ENCODE data around the gene STK38.
"Not testable (repeated sequence)": the region's sequence is repeated elsewhere in the genome, so short reads cannot be mapped to it uniquely, and the experiment has no call there.

The STK38 gene

DNA sequence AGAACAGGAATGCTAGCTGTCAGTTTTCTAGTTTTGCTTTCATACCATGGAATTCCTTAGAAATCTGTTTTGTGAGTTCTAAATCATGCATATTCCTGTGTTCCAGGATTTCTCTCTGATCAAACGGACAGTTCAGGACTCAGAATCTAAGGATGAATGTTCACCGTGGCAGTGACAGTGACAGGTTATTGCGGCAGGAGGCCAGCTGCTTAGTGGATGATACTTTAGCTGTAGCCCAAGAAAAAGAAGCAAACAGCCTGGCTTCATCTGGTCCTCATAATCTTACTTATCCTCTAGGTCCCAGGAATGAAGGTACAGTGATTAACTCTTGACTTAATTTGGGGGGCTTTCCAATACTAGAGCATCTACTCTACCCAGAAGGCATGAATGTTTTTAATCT, 77.3 kb downstream of the STK38 start:
- no peak overlapping the region for H3K4me3 Mint-ChIP-seq
- no peaks in the 10 kb centered on the region for H3K9me3 Mint-ChIP-seq
- H3K4me1 Mint-ChIP-seq (ENCODE audit: low read depth), result peaks cover 7% of the 10 kb centered on the region
- H3K36me3 Mint-ChIP-seq (ENCODE audit: low read depth), result peaks cover 52% of the 10 kb centered on the region
- H3K27me3 Mint-ChIP-seq, result no peaks in the 10 kb centered on the region
- intact Hi-C loops (cut with micrococcal nuclease), result no loop called here
- H3K27ac Mint-ChIP-seq, result no peak overlapping the region

DNA sequence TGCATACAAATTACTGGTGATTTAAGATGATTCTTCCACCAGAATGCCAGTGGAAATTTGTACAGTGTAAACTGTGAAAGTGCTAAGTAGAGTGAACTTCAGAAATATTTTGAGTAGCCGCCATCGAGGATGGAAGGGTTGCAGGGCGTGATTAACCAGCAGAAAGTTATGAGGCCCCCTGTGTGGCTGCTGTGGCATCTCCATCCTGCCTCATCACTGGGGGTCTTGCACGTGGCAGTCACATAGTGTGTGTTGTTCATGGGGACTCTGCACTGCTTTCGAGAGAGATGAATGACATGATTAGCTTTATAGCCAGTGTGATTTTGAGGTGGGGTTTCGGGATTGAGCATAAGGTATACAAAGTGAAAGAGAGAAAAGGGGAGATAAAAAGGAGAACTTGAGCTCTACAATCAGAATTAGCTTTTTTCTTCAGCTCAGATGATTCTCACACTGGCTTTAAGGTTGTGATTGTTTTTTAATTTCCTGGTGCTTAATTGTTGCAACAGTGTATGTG, 78.1 kb downstream of the STK38 start:
- intact Hi-C loops (cut with micrococcal nuclease), result no loop called here
- Mint-ChIP-seq H3K36me3 (ENCODE audit: low read depth) (peaks cover 46% of the 10 kb centered on the region), H3K27ac (peak overlapping the region; percentile 39), H3K4me3 (no peak overlapping the region), H3K4me1 (ENCODE audit: low read depth) (peaks cover 7% of the 10 kb centered on the region), H3K27me3 (no peaks in the 10 kb centered on the region), H3K9me3 (no peaks in the 10 kb centered on the region)

DNA sequence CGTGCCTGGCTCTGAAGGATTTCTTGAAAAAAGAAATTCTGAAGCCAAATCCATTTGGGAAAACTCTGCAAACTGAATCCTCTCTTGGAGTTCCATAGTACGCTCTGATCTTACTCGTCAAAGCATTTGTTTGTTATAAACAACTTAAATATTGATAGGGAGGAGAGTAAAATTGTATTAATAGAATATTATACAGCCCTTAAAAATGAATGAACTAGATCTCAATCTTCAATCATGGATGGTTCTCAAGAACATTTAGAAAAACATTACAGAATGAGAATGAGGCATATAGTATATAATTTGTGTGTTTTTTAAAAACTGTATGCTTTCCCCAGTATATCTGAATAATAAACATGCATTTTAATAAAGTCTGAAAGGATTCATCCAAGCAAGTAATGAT, 79.7 kb downstream of the STK38 start:
- peaks cover 32% of the 10 kb centered on the region for H3K36me3 Mint-ChIP-seq (ENCODE audit: low read depth)
- peaks cover 12% of the 10 kb centered on the region for H3K4me1 Mint-ChIP-seq (ENCODE audit: low read depth)
- intact Hi-C loops (cut with micrococcal nuclease), result no loop called here
- H3K4me3 Mint-ChIP-seq, result no peak overlapping the region
- H3K27me3 Mint-ChIP-seq, result no peaks in the 10 kb centered on the region
- H3K9me3 Mint-ChIP-seq, result no peaks in the 10 kb centered on the region
- H3K27ac Mint-ChIP-seq, result no peak overlapping the region

DNA sequence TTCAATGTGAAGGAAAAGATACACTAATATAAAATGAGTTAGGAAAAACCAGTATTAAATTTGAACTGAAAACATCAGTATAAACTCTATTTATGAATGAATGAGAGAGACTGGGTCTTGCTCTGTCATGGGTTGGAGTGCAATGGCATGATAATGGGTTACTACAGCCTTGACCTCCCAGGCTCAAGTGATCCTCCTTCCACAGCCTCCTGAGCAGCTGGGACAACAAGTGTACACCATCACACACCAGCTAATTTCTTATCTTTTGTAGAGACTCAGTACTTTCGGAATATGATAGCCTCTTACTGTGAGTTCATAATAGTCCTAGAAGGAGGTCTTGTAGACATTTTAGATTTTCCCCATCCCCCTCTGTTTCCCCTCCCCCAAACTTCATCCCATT, 83.0 kb downstream of the STK38 start:
- Mint-ChIP-seq H3K9me3 (no peaks in the 10 kb centered on the region), H3K27ac (no peak overlapping the region), H3K36me3 (ENCODE audit: low read depth) (peaks cover 10% of the 10 kb centered on the region), H3K4me3 (no peak overlapping the region), H3K4me1 (ENCODE audit: low read depth) (peaks cover 26% of the 10 kb centered on the region), H3K27me3 (no peaks in the 10 kb centered on the region)
- intact Hi-C loops (cut with micrococcal nuclease), result no loop called here

DNA sequence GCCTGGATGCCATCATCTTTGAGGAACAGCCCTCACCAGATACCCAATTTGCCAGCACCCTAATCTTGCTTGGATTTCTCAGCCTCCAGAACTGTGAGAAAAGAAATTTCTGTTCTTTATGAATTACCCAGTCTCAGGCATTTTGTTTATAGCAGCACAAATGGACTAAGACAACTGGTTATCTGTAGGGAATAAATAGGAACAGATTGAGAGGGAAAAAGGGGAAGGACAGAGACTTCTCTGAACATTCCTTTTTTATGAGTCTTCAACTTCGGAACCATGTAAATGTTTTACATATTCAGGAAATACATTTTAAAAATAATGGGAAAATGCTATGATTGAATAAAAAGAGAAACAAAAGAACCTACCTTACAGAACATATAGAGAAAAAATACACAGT, 83.6 kb downstream of the STK38 start:
- H3K4me3 Mint-ChIP-seq, result no peak overlapping the region
- intact Hi-C loops (cut with micrococcal nuclease), result no loop called here
- no peak overlapping the region for H3K27ac Mint-ChIP-seq
- H3K36me3 Mint-ChIP-seq (ENCODE audit: low read depth), result peaks cover 10% of the 10 kb centered on the region
- H3K4me1 Mint-ChIP-seq (ENCODE audit: low read depth), result peaks cover 22% of the 10 kb centered on the region
- H3K27me3 Mint-ChIP-seq, result no peaks in the 10 kb centered on the region
- H3K9me3 Mint-ChIP-seq, result no peaks in the 10 kb centered on the region

DNA sequence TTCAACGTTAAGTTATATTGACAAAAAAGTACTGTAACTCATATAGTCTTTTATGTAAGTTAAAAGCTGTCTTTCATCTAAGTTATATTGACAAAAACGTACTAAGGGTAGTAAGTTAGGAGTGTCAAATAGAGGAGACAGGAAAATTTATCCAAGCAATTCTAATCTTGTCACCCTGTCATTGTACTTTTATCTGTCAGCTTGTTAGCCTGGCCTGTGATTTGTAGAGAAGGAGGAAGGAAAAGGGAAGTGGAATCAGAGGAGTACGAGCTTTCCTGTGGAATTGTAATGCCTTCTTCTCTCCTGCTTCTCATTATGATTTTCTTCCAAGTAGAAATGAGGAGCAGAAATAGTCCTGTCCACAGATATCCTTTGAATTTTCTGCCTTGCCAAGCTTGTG, 85.6 kb downstream of the STK38 start:
- H3K4me3 Mint-ChIP-seq, result no peak overlapping the region
- H3K27me3 Mint-ChIP-seq, result no peaks in the 10 kb centered on the region
- intact Hi-C loops (cut with micrococcal nuclease), result no loop called here
- peaks cover 16% of the 10 kb centered on the region for H3K36me3 Mint-ChIP-seq (ENCODE audit: low read depth)
- H3K27ac Mint-ChIP-seq, result no peak overlapping the region
- no peaks in the 10 kb centered on the region for H3K9me3 Mint-ChIP-seq
- peaks cover 26% of the 10 kb centered on the region for H3K4me1 Mint-ChIP-seq (ENCODE audit: low read depth)

DNA sequence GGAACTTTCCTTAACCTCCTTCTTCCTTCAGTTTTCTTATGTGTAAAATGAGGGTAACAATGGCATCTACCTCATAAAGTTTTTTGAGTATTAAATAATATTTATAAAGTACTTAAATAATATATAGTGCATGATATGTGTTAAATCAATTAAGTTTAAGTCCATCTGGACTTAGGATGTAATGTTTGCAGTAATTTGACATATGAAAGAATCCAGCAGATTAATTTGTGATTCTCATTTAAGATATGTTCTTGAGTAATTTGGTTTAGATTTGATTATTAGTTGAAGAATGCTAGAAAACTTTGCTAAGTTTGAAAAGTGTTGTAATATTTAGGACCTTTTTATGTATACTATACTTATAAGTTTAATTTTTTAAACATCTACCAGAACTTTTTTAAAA, 86.4 kb downstream of the STK38 start:
- H3K4me3 Mint-ChIP-seq, result no peak overlapping the region
- no peaks in the 10 kb centered on the region for H3K27me3 Mint-ChIP-seq
- intact Hi-C loops (cut with micrococcal nuclease), result no loop called here
- H3K9me3 Mint-ChIP-seq, result no peaks in the 10 kb centered on the region
- H3K27ac Mint-ChIP-seq, result no peak overlapping the region
- H3K4me1 Mint-ChIP-seq (ENCODE audit: low read depth), result peaks cover 26% of the 10 kb centered on the region
- H3K36me3 Mint-ChIP-seq (ENCODE audit: low read depth), result peaks cover 16% of the 10 kb centered on the region

DNA sequence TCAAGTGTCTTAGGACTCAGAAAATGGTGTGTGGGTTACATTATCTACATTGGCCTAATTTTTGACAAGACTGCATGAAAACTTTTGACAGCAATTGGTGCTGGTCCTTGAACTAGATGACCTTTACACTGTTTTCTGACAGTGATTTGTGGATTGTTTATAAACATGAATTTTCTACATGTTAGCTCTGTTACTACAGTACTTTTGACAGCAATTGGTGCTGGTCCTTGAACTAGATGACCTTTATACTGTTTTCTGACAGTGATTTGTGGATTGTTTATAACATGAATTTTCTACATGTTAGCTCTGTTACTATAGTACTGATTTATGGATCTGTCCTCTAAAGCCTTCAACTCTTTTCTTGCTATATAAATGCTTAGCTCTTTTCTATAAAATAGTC, 87.8 kb downstream of the STK38 start:
- peaks cover 26% of the 10 kb centered on the region for H3K4me1 Mint-ChIP-seq (ENCODE audit: low read depth)
- intact Hi-C loops (cut with micrococcal nuclease), result no loop called here
- no peaks in the 10 kb centered on the region for H3K27me3 Mint-ChIP-seq
- no peaks in the 10 kb centered on the region for H3K9me3 Mint-ChIP-seq
- peaks cover 27% of the 10 kb centered on the region for H3K36me3 Mint-ChIP-seq (ENCODE audit: low read depth)
- no peak overlapping the region for H3K27ac Mint-ChIP-seq
- H3K4me3 Mint-ChIP-seq, result no peak overlapping the region

DNA sequence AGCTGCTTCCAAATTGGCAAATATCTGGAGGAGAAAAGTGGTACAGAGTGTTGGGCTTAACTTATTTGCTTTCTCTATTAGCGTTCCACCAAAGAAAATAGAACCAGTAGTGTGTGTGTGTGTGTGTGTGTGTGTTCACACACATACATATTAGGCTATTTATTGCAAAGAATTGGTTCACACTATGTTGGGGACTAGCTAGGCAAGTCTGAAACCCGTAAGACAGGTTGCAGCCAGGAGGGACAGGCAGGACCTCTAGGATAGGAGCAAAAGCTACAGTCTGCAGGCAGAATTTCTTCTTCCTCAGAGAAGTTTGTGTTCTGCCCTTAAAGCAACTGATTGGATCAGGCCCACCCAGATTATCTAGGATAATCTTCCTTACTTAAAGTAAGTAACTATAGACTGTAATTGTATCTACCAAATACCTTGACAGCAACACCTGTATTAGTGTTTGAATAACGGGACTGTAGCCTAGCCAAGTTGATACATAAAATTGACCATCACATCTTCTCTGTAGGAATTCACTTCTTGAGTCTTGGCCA, 91.7 kb downstream of the STK38 start:
- peaks cover 57% of the 10 kb centered on the region for H3K36me3 Mint-ChIP-seq (ENCODE audit: low read depth)

DNA sequence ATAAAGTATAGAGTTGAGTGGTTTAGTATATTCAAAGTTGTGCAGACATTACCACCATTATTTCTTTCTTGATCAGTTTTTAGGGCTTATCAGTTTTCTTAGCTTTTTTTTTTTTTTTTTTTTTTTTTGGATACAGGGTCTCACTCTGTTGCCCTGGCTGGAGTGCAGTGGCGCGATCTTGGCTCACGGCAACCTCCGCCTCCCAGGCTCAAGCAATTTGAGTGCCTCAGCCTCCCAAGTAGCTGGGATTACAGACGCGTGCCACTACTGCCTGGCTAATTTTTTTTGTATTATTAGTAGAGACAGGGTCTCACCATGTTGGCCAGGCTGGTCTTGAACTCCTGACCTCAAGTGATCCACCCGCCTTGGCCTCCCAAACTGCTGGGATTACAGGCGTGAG, 94.4 kb downstream of the STK38 start:
- intact Hi-C loops (cut with micrococcal nuclease); H3K27ac Mint-ChIP-seq; H3K4me3 Mint-ChIP-seq; H3K27me3 Mint-ChIP-seq: not testable (repeated sequence)
- Mint-ChIP-seq H3K4me1 (ENCODE audit: low read depth) (peaks cover 13% of the 10 kb centered on the region), H3K9me3 (peaks cover 14% of the 10 kb centered on the region), H3K36me3 (ENCODE audit: low read depth) (peaks cover 75% of the 10 kb centered on the region)

More for the DNA sequence above, 91.7 kb downstream of the STK38 start:
- Mint-ChIP-seq H3K4me1 (ENCODE audit: low read depth) (peaks cover 12% of the 10 kb centered on the region), H3K4me3 (no peak overlapping the region), H3K27me3 (no peaks in the 10 kb centered on the region), H3K9me3 (no peaks in the 10 kb centered on the region), H3K27ac (no peak overlapping the region)
- intact Hi-C loops (cut with micrococcal nuclease), result no loop called here

DNA sequence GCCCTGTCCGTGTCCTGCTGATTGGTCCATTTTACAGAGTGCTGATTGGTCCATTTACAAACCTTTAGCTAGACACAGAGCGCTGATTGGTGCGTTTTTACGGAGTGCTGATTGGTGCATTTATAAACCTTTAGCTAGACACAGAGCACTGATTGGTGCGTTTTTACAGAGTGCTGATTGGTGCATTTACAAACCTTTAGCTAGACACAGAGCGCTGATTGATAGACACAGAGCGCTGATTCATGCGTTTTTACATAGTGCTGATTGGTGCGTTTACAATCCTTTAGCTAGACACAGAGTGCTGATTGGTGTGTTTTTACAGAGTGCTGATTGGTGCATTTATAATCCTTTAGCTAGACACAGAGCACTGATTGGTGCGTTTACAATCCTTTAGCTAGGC, 98.1 kb downstream of the STK38 start:
- H3K27me3 Mint-ChIP-seq; H3K4me3 Mint-ChIP-seq; intact Hi-C loops (cut with micrococcal nuclease); H3K27ac Mint-ChIP-seq: not testable (repeated sequence)
- H3K36me3 Mint-ChIP-seq (ENCODE audit: low read depth), result peaks cover 53% of the 10 kb centered on the region
- H3K9me3 Mint-ChIP-seq, result peaks cover 14% of the 10 kb centered on the region
- H3K4me1 Mint-ChIP-seq (ENCODE audit: low read depth), result peaks cover 25% of the 10 kb centered on the region

DNA sequence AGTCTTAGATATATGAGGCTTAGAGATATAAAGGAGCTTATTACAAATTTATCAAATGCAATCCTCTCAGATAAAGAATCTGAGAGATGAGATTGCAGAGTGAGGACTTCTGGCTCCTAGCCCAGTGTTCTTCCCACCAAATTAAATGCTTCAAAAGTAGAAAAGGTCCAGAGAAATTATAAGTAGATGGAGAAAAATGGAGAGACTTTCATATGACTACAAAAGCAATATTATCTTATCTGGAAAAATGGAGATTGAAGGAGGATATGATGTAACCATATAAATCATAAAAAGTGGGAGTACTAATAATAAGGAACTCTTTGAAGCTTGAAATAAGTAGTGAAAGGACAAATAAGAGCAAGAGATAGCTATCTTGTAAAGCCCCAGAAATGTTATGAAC, 101.7 kb downstream of the STK38 start:
- Mint-ChIP-seq H3K4me1 (ENCODE audit: low read depth) (peaks cover 35% of the 10 kb centered on the region), H3K27me3 (no peaks in the 10 kb centered on the region), H3K27ac (peak overlapping the region; percentile 45), H3K36me3 (ENCODE audit: low read depth) (peaks cover 38% of the 10 kb centered on the region), H3K9me3 (peaks cover 14% of the 10 kb centered on the region), H3K4me3 (no peak overlapping the region)
- intact Hi-C loops (cut with micrococcal nuclease), result no loop called here

DNA sequence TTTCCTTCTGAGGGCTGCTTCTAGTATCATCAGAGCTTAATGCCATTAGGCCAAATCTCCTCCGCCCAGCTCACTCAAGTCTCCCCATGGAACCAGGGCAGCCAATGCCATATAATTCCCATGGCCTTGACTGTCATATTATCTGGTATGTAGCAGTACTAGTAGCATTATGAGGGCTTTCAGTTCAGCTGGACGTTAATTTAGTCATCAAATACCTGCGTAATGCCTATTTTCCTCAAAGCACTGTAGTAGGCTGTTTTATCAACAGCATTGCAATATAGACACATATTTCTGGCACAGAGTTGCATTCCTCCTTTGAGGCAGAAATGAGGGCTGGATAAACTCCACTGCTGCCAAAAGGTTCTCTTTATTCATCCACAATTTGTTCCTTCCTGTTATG, 102.8 kb downstream of the STK38 start:
- peaks cover 12% of the 10 kb centered on the region for H3K9me3 Mint-ChIP-seq
- no peaks in the 10 kb centered on the region for H3K27me3 Mint-ChIP-seq
- peaks cover 33% of the 10 kb centered on the region for H3K36me3 Mint-ChIP-seq (ENCODE audit: low read depth)
- peak overlapping the region; percentile 96 for H3K27ac Mint-ChIP-seq
- intact Hi-C loops (cut with micrococcal nuclease), result no loop called here
- peaks cover 27% of the 10 kb centered on the region for H3K4me1 Mint-ChIP-seq (ENCODE audit: low read depth)
- H3K4me3 Mint-ChIP-seq, result peak overlapping the region; percentile 92
